MM.1S (cell line): ENCODE results near the gene VAV2.

Experiments used
- DNase-seq: peaks from one replicate; pipeline ENCODE4 v3.0.0-alpha.2; 2015
- H2AFZ ChIP-seq: fragments of 300-600 bp; sonication (generic); 2 replicates; pipeline ENCODE4 v1.6.0; 2016; ENCODE audit warnings: antibody characterized with exemption, low read length
- H3F3A ChIP-seq: fragments of 300-600 bp; sonication (generic); 2 replicates; pipeline ENCODE4 v1.6.1; 2016; ENCODE audit warnings: mild to moderate bottlenecking, antibody characterized with exemption, low read length, moderate library complexity, mixed read lengths; ENCODE audit not compliant: insufficient read depth
- H3K27ac ChIP-seq: fragments of 300-600 bp; sonication (generic); 2 replicates; pipeline ENCODE4 v1.5.1; 2016; ENCODE audit warnings: mild to moderate bottlenecking, low read length
- H3K27me3 ChIP-seq: fragments of 300-600 bp; sonication (generic); replicated peaks from 2 replicates; pipeline ENCODE4 v1.6.0; 2016; ENCODE audit warnings: low read length; ENCODE audit not compliant: insufficient read depth
- H3K36me3 ChIP-seq: fragments of 300-600 bp; sonication (generic); replicated peaks from 2 replicates; pipeline ENCODE4 v1.6.1; 2016; ENCODE audit warnings: mild to moderate bottlenecking, low read length, mixed read lengths; ENCODE audit not compliant: insufficient read depth
- H3K4me1 ChIP-seq: fragments of 300-600 bp; sonication (generic); 2 replicates; pipeline ENCODE4 v1.6.1; 2016; ENCODE audit warnings: low read length, mixed read lengths
- H3K4me2 ChIP-seq: fragments of 300-600 bp; sonication (generic); 2 replicates; pipeline ENCODE4 v1.6.0; 2016; ENCODE audit warnings: low read depth, low read length
- H3K4me3 ChIP-seq: fragments of 300-600 bp; sonication (generic); 2 replicates; pipeline ENCODE4 v1.5.1; 2016; ENCODE audit warnings: low read length, mixed read lengths
- H3K79me2 ChIP-seq: fragments of 300-600 bp; sonication (generic); 2 replicates; pipeline ENCODE4 v1.6.1; 2016; ENCODE audit warnings: mixed run types, low read length, mixed read lengths
- H3K9ac ChIP-seq: fragments of 300-600 bp; sonication (generic); 2 replicates; pipeline ENCODE4 v1.6.1; 2016; ENCODE audit warnings: low read length, mixed read lengths
- H3K9me2 ChIP-seq: fragments of 300-600 bp; sonication (generic); replicated peaks from 2 replicates; pipeline ENCODE4 v1.6.1; 2016; ENCODE audit warnings: mild to moderate bottlenecking, low read length, mixed read lengths; ENCODE audit not compliant: insufficient read depth
- H3K9me3 ChIP-seq: fragments of 300-600 bp; sonication (generic); replicated peaks from 2 replicates; pipeline ENCODE4 v1.6.1; 2016; ENCODE audit warnings: mild to moderate bottlenecking, low read length, mixed read lengths; ENCODE audit not compliant: insufficient read depth
- H4K20me1 ChIP-seq: fragments of 300-600 bp; sonication (generic); 2 replicates; pipeline ENCODE4 v1.6.1; 2016; ENCODE audit warnings: mild to moderate bottlenecking, low read length, moderate library complexity, mixed read lengths; ENCODE audit not compliant: insufficient read depth
- EZH2 ChIP-seq: fragments of 300-600 bp; sonication (generic); optimal IDR thresholded peaks from 2 replicates; pipeline ENCODE3; 2017; ENCODE audit warnings: low read depth, mild to moderate bottlenecking, antibody characterized with exemption, low read length, mixed read lengths
- EZH2phosphoT487 ChIP-seq: fragments of 300-600 bp; sonication (generic); IDR thresholded peaks from 2 replicates; pipeline ENCODE4 v1.6.1; 2018; ENCODE audit warnings: antibody characterized with exemption, low read length
- TF ChIP-seq, protein P1 (sequence below): fragments of 300-600 bp; sonication (generic); IDR thresholded peaks from 2 replicates; pipeline ENCODE4 v1.5.1; 2016; ENCODE audit warnings: antibody characterized with exemption, low read length, mixed read lengths

The VAV2 gene

DNA sequence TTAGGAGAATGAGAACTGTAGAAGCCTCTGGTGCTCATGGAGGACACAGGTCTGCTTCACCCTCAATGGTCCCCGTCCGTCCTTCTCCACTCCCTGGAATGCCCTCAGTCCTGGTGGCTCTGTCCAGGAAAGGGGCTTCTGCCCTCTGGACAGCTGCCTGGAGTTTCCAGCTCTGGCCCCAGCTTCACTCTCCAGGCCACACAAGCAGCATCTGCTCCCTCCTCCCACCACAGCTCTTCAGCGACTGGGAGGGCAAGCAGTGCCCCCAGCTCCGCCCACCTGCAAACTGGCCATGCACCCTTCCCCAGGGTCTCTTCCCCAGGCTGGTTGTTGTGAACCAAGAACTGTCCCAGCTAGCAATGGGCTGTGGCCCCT, 258.7 kb downstream of the VAV2 start:
- H4K20me1 ChIP-seq: no peaks in the 10 kb centered on the region
- no peak overlapping the region for H3K27ac ChIP-seq
- H2AFZ ChIP-seq: no peak overlapping the region
- no peak overlapping the region for H3K4me2 ChIP-seq
- H3K27me3 ChIP-seq: peaks cover 90% of the 10 kb centered on the region
- no peak for DNase-seq
- no peaks in the 10 kb centered on the region for H3K36me3 ChIP-seq
- no peak overlapping the region for H3K9ac ChIP-seq
- TF ChIP-seq EZH2phosphoT487 (no peak), EZH2 (no peak)
- TF ChIP-seq, protein P1, sequence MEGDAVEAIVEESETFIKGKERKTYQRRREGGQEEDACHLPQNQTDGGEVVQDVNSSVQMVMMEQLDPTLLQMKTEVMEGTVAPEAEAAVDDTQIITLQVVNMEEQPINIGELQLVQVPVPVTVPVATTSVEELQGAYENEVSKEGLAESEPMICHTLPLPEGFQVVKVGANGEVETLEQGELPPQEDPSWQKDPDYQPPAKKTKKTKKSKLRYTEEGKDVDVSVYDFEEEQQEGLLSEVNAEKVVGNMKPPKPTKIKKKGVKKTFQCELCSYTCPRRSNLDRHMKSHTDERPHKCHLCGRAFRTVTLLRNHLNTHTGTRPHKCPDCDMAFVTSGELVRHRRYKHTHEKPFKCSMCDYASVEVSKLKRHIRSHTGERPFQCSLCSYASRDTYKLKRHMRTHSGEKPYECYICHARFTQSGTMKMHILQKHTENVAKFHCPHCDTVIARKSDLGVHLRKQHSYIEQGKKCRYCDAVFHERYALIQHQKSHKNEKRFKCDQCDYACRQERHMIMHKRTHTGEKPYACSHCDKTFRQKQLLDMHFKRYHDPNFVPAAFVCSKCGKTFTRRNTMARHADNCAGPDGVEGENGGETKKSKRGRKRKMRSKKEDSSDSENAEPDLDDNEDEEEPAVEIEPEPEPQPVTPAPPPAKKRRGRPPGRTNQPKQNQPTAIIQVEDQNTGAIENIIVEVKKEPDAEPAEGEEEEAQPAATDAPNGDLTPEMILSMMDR: no peak
- no peaks in the 10 kb centered on the region for H3K79me2 ChIP-seq
- no peak overlapping the region for H3K4me3 ChIP-seq
- no peaks in the 10 kb centered on the region for H3K9me3 ChIP-seq
- no peaks in the 10 kb centered on the region for H3K4me1 ChIP-seq
- H3F3A ChIP-seq: no peaks in the 10 kb centered on the region
- no peaks in the 10 kb centered on the region for H3K9me2 ChIP-seq

DNA sequence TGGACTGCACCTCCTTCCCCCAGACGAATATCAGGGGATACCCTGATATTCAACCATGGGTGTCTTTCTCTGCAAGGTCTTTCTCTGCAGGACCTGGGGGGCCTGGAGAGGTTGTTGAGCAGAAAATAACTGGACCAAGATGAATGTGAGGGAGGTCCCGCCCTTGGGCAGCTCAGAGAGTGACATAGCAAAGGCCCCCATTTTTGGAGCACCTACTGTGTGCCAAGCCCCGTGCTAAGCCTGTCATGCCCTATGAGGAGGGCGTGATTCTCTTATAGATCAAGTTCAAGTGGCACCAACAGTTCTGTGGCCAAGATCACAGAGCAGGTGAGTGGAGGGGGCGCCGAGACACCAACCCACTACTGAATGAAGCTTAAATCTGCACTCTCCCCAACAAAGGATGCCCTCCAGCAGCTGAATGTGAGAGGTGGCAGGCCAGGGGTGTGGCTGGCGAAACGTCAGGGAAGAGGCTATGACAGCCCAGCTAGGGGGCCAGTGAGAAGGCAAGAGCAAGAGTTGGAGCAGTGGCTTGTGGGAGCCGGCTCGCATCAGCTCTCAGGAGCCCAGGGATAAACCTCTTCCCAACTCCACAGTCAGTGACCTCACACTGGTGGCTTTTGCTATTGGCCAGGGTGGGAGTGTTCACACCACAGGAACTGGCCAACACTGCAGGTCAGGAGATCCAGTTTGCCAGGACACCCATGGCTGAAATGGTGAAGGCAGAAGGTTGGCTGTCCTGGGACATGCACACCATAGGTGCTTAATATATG, 259.3 kb downstream of the VAV2 start:
- Histone ChIP-seq H3F3A (no peaks in the 10 kb centered on the region), H3K4me3 (no peak overlapping the region), H3K4me1 (no peaks in the 10 kb centered on the region), H3K27ac (no peak overlapping the region), H3K79me2 (no peaks in the 10 kb centered on the region), H3K9ac (no peak overlapping the region), H3K27me3 (peaks cover 94% of the 10 kb centered on the region), H2AFZ (no peak overlapping the region), H3K4me2 (no peak overlapping the region), H3K36me3 (no peaks in the 10 kb centered on the region), H4K20me1 (no peaks in the 10 kb centered on the region), H3K9me2 (no peaks in the 10 kb centered on the region), H3K9me3 (no peaks in the 10 kb centered on the region)
- TF ChIP-seq, protein P1: no peak
- TF ChIP-seq EZH2 (no peak), EZH2phosphoT487 (no peak)
- no peak for DNase-seq

DNA sequence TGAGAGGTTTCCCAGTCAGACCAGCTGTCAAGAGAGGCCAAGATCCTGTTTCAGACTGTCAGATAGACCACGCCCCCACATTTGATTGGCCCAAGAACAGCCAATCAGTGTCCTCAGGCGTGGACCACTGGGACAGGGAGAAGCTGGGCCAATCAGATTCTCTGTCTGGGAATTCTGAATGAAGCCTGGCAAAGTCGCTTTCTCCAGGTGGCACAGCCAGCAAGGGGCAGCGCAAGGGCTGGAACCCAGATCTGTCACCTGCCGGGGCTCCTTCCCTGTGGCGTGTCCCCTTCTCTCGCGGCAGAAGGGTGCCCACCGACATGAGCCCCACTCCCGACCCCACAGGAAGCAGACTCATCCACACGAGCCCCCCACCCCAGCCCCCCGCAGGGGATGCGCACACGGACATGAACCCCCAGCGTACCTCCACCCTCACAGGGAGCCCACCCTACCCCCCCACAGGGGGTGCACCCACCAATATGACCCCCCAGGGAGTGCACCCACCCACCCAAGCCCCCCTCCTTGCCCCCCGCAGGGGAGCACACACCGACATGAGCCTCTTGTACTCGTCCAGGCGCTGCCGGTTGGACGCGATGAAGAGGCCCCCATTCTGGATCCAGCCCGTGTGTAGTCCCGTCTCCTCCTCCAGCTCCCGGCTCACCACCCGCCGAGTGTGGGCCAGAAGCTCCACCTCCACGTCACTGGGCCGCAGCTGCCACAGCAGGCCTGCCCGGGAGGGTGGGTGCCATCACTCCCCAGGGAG, 260.1 kb downstream of the VAV2 start:
- no peaks in the 10 kb centered on the region for H3K79me2 ChIP-seq
- DNase-seq: no peak
- H2AFZ ChIP-seq: no peak overlapping the region
- H4K20me1 ChIP-seq: no peaks in the 10 kb centered on the region
- H3K9me2 ChIP-seq: no peaks in the 10 kb centered on the region
- H3K4me1 ChIP-seq: no peaks in the 10 kb centered on the region
- no peak overlapping the region for H3K9ac ChIP-seq
- no peak overlapping the region for H3K4me3 ChIP-seq
- no peaks in the 10 kb centered on the region for H3K9me3 ChIP-seq
- no peak overlapping the region for H3K27ac ChIP-seq
- H3K4me2 ChIP-seq: no peak overlapping the region
- peaks cover 94% of the 10 kb centered on the region for H3K27me3 ChIP-seq
- H3K36me3 ChIP-seq: no peaks in the 10 kb centered on the region
- no peaks in the 10 kb centered on the region for H3F3A ChIP-seq
- TF ChIP-seq EZH2 (no peak), EZH2phosphoT487 (no peak)
- TF ChIP-seq, protein P1: no peak
